ENCODE measurements around the gene EXOC3.

EXOC3 gene

GRCh38 chr5:488744-489688, 46.0 kb downstream of the EXOC3 start:
- Histone ChIP-seq H3K4me2 (no peak overlapping the region), H3K36me3 (ENCODE audit: insufficient read depth) (no peaks in the 10 kb centered on the region), H3K4me3 (IDR thresholded peaks at IDR 0.05; ENCODE audit: insufficient read depth, low read depth, low read length) (no peak overlapping the region), H3K27me3 (ENCODE audit: insufficient read depth, low read depth) (peaks cover 81% of the 10 kb centered on the region), H4K20me1 (ENCODE audit: insufficient read depth) (no peaks in the 10 kb centered on the region), H3K79me2 (ENCODE audit: insufficient read depth, low read depth) (no peaks in the 10 kb centered on the region), H3K9ac (no peak overlapping the region), H3K27ac (no peak overlapping the region), H3K4me1 (ENCODE audit: low read depth, poor library complexity, severe bottlenecking) (no peaks in the 10 kb centered on the region), H2AFZ (ENCODE audit: low read depth) (no peak overlapping the region)
- TF ChIP-seq CTCF (conservative IDR thresholded peaks at IDR 0.05; ENCODE audit: low read depth, low read length), result no peak

- Histone ChIP-seq H3K27ac (no peak overlapping the region), H2AFZ (ENCODE audit: low read depth) (no peak overlapping the region), H3K4me1 (ENCODE audit: low read depth, poor library complexity, severe bottlenecking) (no peaks in the 10 kb centered on the region), H3K4me2 (no peak overlapping the region), H3K4me3 (IDR thresholded peaks at IDR 0.05; ENCODE audit: insufficient read depth, low read depth, low read length) (no peak overlapping the region), H3K36me3 (ENCODE audit: insufficient read depth) (no peaks in the 10 kb centered on the region), H4K20me1 (ENCODE audit: insufficient read depth) (no peaks in the 10 kb centered on the region), H3K27me3 (ENCODE audit: insufficient read depth, low read depth) (peaks cover 84% of the 10 kb centered on the region), H3K79me2 (ENCODE audit: insufficient read depth, low read depth) (no peaks in the 10 kb centered on the region), H3K9ac (no peak overlapping the region)
- TF ChIP-seq CTCF (conservative IDR thresholded peaks at IDR 0.05; ENCODE audit: low read depth, low read length), result no peak
These were observed 46.7 kb downstream of the EXOC3 start for GRCh38 chr5:489689-490080.

- no peaks in the 10 kb centered on the region for H4K20me1 ChIP-seq (ENCODE audit: insufficient read depth)
- H3K27ac ChIP-seq, result no peak overlapping the region
- no peaks in the 10 kb centered on the region for H3K79me2 ChIP-seq (ENCODE audit: insufficient read depth, low read depth)
- no peak for TF ChIP-seq CTCF (conservative IDR thresholded peaks at IDR 0.05; ENCODE audit: low read depth, low read length)
- H3K4me2 ChIP-seq, result no peak overlapping the region
- no peaks in the 10 kb centered on the region for H3K36me3 ChIP-seq (ENCODE audit: insufficient read depth)
- H3K27me3 ChIP-seq (ENCODE audit: insufficient read depth, low read depth), result peaks cover 81% of the 10 kb centered on the region
- no peaks in the 10 kb centered on the region for H3K4me1 ChIP-seq (ENCODE audit: low read depth, poor library complexity, severe bottlenecking)
- H2AFZ ChIP-seq (ENCODE audit: low read depth), result no peak overlapping the region
- no peak overlapping the region for H3K4me3 ChIP-seq (IDR thresholded peaks at IDR 0.05; ENCODE audit: insufficient read depth, low read depth, low read length)
- no peak overlapping the region for H3K9ac ChIP-seq
These were observed 47.4 kb downstream of the EXOC3 start for GRCh38 chr5:490116-491106.

- Histone ChIP-seq H2AFZ (ENCODE audit: low read depth) (no peak overlapping the region), H4K20me1 (ENCODE audit: insufficient read depth) (no peaks in the 10 kb centered on the region), H3K27me3 (ENCODE audit: insufficient read depth, low read depth) (peaks cover 78% of the 10 kb centered on the region), H3K27ac (no peak overlapping the region), H3K4me3 (IDR thresholded peaks at IDR 0.05; ENCODE audit: insufficient read depth, low read depth, low read length) (no peak overlapping the region), H3K36me3 (ENCODE audit: insufficient read depth) (no peaks in the 10 kb centered on the region), H3K9ac (no peak overlapping the region), H3K79me2 (ENCODE audit: insufficient read depth, low read depth) (no peaks in the 10 kb centered on the region), H3K4me1 (ENCODE audit: low read depth, poor library complexity, severe bottlenecking) (no peaks in the 10 kb centered on the region), H3K4me2 (no peak overlapping the region)
- TF ChIP-seq CTCF (conservative IDR thresholded peaks at IDR 0.05; ENCODE audit: low read depth, low read length), result no peak
These were observed 48.3 kb downstream of the EXOC3 start for GRCh38 chr5:491119-491855.
